GM15510 (cell line): ENCODE results near the gene CAMLG.

Experiments used
- POLR2A ChIP-seq: IDR thresholded peaks from 3 replicates; pipeline ENCODE4 v1.6.1; 2011; ENCODE audit warnings: borderline replicate concordance; ENCODE audit not compliant: insufficient read length; ENCODE audit errors: extremely low read depth

The CAMLG gene

GRCh38 chr5:134769206-134769605 is 30.9 kb downstream of the CAMLG start:
- TF ChIP-seq POLR2A: no peak

- no peak for TF ChIP-seq POLR2A
Observed at GRCh38 chr5:134772461-134773125, 34.2 kb downstream of the CAMLG start.

GRCh38 chr5:134777366-134777765 is 39.0 kb downstream of the CAMLG start:
- no peak for TF ChIP-seq POLR2A

GRCh38 chr5:134784241-134784920 is 46.0 kb downstream of the CAMLG start:
- TF ChIP-seq POLR2A: no peak

GRCh38 chr5:134784946-134785620 is 46.7 kb downstream of the CAMLG start:
- no peak for TF ChIP-seq POLR2A

GRCh38 chr5:134787692-134788091 is 49.3 kb downstream of the CAMLG start:
- TF ChIP-seq POLR2A: no peak

GRCh38 chr5:134791580-134791979 is 53.2 kb downstream of the CAMLG start:
- TF ChIP-seq POLR2A: no peak

- TF ChIP-seq POLR2A: no peak
Observed at GRCh38 chr5:134792286-134792685, 53.9 kb downstream of the CAMLG start.

GRCh38 chr5:134793111-134793510 is 54.8 kb downstream of the CAMLG start:
- TF ChIP-seq POLR2A: no peak

- no peak for TF ChIP-seq POLR2A
Observed at GRCh38 chr5:134794082-134794481, 55.7 kb downstream of the CAMLG start.

- TF ChIP-seq POLR2A: no peak
Observed at GRCh38 chr5:134794819-134795218, 56.5 kb downstream of the CAMLG start.

GRCh38 chr5:134798468-134798867 is 60.1 kb downstream of the CAMLG start:
- TF ChIP-seq POLR2A: no peak
